Measurements from ENCODE around the gene CCDC93. TPM values are rescaled to one million over a fixed set of nuclear protein-coding genes. Genes with fewer than 3 reads are reported as not detected.

Gene CCDC93
- total RNA-seq, 1 experiment from 2014 or later: 18.7 TPM

GRCh38 chr2:117921520-117921919 is 92.3 kb downstream of the CCDC93 start:
- ATAC-seq (no peak), DNase-seq (ENCODE audit: low read depth, low spot score) (no peak)
- no peaks in the 10 kb centered on the region for H3K4me1 ChIP-seq (ENCODE audit: control insufficient read depth in 1 of 2, insufficient read depth in 2 of 2, low read length in 2 of 2)
- peaks cover 12 to 37% of the 10 kb centered on the region in 2 experiments; a peak in 2 of 4 replicates for H3K36me3 ChIP-seq (ENCODE audit: control insufficient read depth in 1 of 2, insufficient read depth in 2 of 2, low read length in 2 of 2)
- BruUV-seq (replicated peaks): no TSS peak
- intact Hi-C loops (cut with micrococcal nuclease): no loop called here
- H4K20me1 ChIP-seq (ENCODE audit: insufficient read depth): no peaks in the 10 kb centered on the region
- ChIA-PET RAD21 (ENCODE audit: low non-redundant PET in 1 of 2, low total read pairs in 2 of 2, uncharacterized antibody in 2 of 2, unreplicated experiment in 2 of 2) (no interaction called here), CTCF (no interaction called here), POLR2A (no interaction called here)
- H3K4me3 ChIP-seq (replicated peaks in 1 of 2; ENCODE audit: low read depth in 1 of 2, low read length in 2 of 2): no peak overlapping the region
- TF ChIP-seq CEBPB (IDR thresholded peaks at IDR 0.05; ENCODE audit: low read depth): no peak
- no peak for TF ChIP-seq SIN3A (IDR thresholded peaks at IDR 0.05; ENCODE audit: low read depth)
- TF ChIP-seq JUND (IDR thresholded peaks at IDR 0.05): no peak
- TF ChIP-seq EGR1 (IDR thresholded peaks at IDR 0.05; ENCODE audit: low read depth): no peak
- no peak for TF ChIP-seq FOSL1 (IDR thresholded peaks at IDR 0.05; ENCODE audit: low read depth)
- no peak for TF ChIP-seq REST (IDR thresholded peaks at IDR 0.05; ENCODE audit: low read depth)
- TF ChIP-seq EZH2 (IDR thresholded peaks at IDR 0.05): no peak
- TF ChIP-seq SP1 (IDR thresholded peaks at IDR 0.05; ENCODE audit: low read depth): no peak
- H3K9me3 ChIP-seq (ENCODE audit: control insufficient read depth in 1 of 2, insufficient read depth in 1 of 2, low read depth in 1 of 2, low read length in 2 of 2): no peaks in the 10 kb centered on the region
- no peaks in the 10 kb centered on the region for H3K27me3 ChIP-seq (ENCODE audit: insufficient read depth, low read length)
- no peaks in the 10 kb centered on the region for H3K79me2 ChIP-seq (ENCODE audit: insufficient read depth, low read length)
- H2AFZ ChIP-seq (ENCODE audit: low read depth, low read length, poor library complexity, severe bottlenecking): no peak overlapping the region
- no peak overlapping the region for H3K4me2 ChIP-seq (ENCODE audit: low read length)
- H3K9me2 ChIP-seq (ENCODE audit: insufficient read depth): no peaks in the 10 kb centered on the region
- H3K9ac ChIP-seq (ENCODE audit: low read length): no peak overlapping the region
- no peak overlapping the region for H3K27ac ChIP-seq (ENCODE audit: low read depth, low read length)

- no peaks in the 10 kb centered on the region for H3K4me1 ChIP-seq (ENCODE audit: control insufficient read depth in 1 of 2, insufficient read depth in 2 of 2, low read length in 2 of 2)
- no peaks in the 10 kb centered on the region for H4K20me1 ChIP-seq (ENCODE audit: insufficient read depth)
- H3K27me3 ChIP-seq (ENCODE audit: insufficient read depth, low read length): no peaks in the 10 kb centered on the region
- RAD21 ChIA-PET (ENCODE audit: low non-redundant PET in 1 of 2, low total read pairs in 2 of 2, uncharacterized antibody in 2 of 2, unreplicated experiment in 2 of 2): no interaction called here
- ATAC-seq (no peak), DNase-seq (ENCODE audit: low read depth, low spot score) (no peak)
- H3K4me3 ChIP-seq (replicated peaks in 1 of 2; ENCODE audit: low read depth in 1 of 2, low read length in 2 of 2): no peak overlapping the region
- no peaks in the 10 kb centered on the region for H3K9me2 ChIP-seq (ENCODE audit: insufficient read depth)
- CTCF ChIA-PET: no interaction called here
- no TSS peak for BruUV-seq (replicated peaks)
- no peaks in the 10 kb centered on the region for H3K9me3 ChIP-seq (ENCODE audit: control insufficient read depth in 1 of 2, insufficient read depth in 1 of 2, low read depth in 1 of 2, low read length in 2 of 2)
- POLR2A ChIA-PET: no interaction called here
- H3K36me3 ChIP-seq (ENCODE audit: control insufficient read depth in 1 of 2, insufficient read depth in 2 of 2, low read length in 2 of 2): peaks cover 12 to 39% of the 10 kb centered on the region in 2 experiments; a peak in 2 of 4 replicates
- intact Hi-C loops (cut with micrococcal nuclease): no loop called here
- H3K4me2 ChIP-seq (ENCODE audit: low read length): no peak overlapping the region
- TF ChIP-seq JUND (IDR thresholded peaks at IDR 0.05) (no peak), ATF3 (IDR thresholded peaks at IDR 0.05) (no peak), SP1 (IDR thresholded peaks at IDR 0.05; ENCODE audit: low read depth) (no peak)
- no peaks in the 10 kb centered on the region for H3K79me2 ChIP-seq (ENCODE audit: insufficient read depth, low read length)
- H3K9ac ChIP-seq (ENCODE audit: low read length): no peak overlapping the region
- H2AFZ ChIP-seq (ENCODE audit: low read depth, low read length, poor library complexity, severe bottlenecking): no peak overlapping the region
- no peak overlapping the region for H3K27ac ChIP-seq (ENCODE audit: low read depth, low read length)
Measured at GRCh38 chr2:117918608-117919007, 95.3 kb downstream of the CCDC93 start.
